ENCODE results near the gene LRG1. TPM values are rescaled to one million over a fixed set of nuclear protein-coding genes. Genes with fewer than 3 reads are reported as not detected.

The LRG1 gene
- total and polyA plus RNA-seq, 9 of the 15 experiments (the other 6 are each of a cell fraction or from before 2014, with no cell fraction given) = 1.5 to 11.9 (median 8.7) TPM

DNA sequence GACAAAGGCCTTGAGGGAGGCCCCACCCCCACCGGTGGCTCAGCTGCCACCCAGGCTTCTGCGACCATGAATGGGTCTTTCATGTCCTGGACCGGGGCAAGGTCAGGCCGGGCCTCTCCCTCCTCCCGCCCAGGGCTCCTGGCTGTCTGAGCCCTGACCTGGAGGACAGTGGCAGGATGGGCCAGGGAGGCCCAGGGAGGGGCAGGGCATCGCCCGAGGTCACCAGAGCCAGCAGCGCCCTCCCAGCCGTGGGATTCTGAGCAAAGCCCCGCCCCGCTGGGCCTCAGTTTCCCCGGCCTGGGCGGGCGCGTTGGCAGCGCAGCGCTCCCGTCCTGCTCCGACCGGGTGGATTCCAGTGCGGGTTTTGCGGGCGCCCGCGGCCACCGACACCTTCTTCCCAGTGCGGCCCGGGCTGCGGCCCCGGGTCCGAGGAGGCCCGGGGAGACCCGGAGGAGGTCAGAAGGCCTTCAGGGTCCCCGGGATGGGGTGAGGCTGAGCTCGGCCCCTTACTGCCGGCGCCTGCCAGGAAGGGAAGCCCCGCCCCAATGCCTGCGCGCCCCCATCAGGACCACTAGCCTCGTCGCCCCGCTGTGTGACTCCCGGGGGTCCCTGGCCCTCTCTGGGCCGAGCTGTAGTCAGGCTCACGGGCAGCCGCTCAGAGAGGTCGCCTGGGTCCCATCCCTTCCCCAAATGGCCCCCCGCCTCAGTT, 44.3 kb upstream of the LRG1 start (continued):
- TF ChIP-seq RAD51 (IDR thresholded peaks at IDR 0.05; ENCODE audit: borderline replicate concordance, low read depth) (no peak), ESRRB (CRISPR knock-in tag; IDR thresholded peaks at IDR 0.05; ENCODE audit: borderline replicate concordance) (no peak), NR1H2 (CRISPR knock-in tag; IDR thresholded peaks at IDR 0.05) (no peak), SP2 (IDR thresholded peaks at IDR 0.05; ENCODE audit: extremely low read depth, low read depth, low read length, poor library complexity, severe bottlenecking) (no peak), L3MBTL2 (IDR thresholded peaks at IDR 0.05) (no peak), MCM2 (IDR thresholded peaks at IDR 0.05; ENCODE audit: low read depth) (no peak), BDP1 (IDR thresholded peaks at IDR 0.05; ENCODE audit: insufficient read depth, insufficient read length) (no peak), RCOR1 (IDR thresholded peaks at IDR 0.05; ENCODE audit: borderline replicate concordance in 1 of 2, low read depth in 2 of 2, low read length in 2 of 2) (peak in 1 of 2 experiments; percentile 39; a peak in 2 of 4 replicates), CBX3 (IDR thresholded peaks at IDR 0.05; ENCODE audit: borderline replicate concordance in 1 of 2, low read length in 2 of 2) (no peak), JUND (IDR thresholded peaks at IDR 0.05; ENCODE audit: borderline replicate concordance, low read depth, low read length) (0 out of 2 replicates have a peak, but pooled peaks have one; percentile 12), JUND (tag; IDR thresholded peaks at IDR 0.05; ENCODE audit: borderline replicate concordance, low read depth, low read length) (no peak), PHTF2 (CRISPR knock-in tag; IDR thresholded peaks at IDR 0.05) (no peak)
- TF ChIP-seq, protein P1, sequence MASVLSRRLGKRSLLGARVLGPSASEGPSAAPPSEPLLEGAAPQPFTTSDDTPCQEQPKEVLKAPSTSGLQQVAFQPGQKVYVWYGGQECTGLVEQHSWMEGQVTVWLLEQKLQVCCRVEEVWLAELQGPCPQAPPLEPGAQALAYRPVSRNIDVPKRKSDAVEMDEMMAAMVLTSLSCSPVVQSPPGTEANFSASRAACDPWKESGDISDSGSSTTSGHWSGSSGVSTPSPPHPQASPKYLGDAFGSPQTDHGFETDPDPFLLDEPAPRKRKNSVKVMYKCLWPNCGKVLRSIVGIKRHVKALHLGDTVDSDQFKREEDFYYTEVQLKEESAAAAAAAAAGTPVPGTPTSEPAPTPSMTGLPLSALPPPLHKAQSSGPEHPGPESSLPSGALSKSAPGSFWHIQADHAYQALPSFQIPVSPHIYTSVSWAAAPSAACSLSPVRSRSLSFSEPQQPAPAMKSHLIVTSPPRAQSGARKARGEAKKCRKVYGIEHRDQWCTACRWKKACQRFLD (CRISPR knock-in tag; IDR thresholded peaks at IDR 0.05) = no peak
- TF ChIP-seq, protein P2, sequence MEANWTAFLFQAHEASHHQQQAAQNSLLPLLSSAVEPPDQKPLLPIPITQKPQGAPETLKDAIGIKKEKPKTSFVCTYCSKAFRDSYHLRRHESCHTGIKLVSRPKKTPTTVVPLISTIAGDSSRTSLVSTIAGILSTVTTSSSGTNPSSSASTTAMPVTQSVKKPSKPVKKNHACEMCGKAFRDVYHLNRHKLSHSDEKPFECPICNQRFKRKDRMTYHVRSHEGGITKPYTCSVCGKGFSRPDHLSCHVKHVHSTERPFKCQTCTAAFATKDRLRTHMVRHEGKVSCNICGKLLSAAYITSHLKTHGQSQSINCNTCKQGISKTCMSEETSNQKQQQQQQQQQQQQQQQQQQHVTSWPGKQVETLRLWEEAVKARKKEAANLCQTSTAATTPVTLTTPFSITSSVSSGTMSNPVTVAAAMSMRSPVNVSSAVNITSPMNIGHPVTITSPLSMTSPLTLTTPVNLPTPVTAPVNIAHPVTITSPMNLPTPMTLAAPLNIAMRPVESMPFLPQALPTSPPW (CRISPR knock-in tag; IDR thresholded peaks at IDR 0.05) = no peak
- TF ChIP-seq, protein P3, sequence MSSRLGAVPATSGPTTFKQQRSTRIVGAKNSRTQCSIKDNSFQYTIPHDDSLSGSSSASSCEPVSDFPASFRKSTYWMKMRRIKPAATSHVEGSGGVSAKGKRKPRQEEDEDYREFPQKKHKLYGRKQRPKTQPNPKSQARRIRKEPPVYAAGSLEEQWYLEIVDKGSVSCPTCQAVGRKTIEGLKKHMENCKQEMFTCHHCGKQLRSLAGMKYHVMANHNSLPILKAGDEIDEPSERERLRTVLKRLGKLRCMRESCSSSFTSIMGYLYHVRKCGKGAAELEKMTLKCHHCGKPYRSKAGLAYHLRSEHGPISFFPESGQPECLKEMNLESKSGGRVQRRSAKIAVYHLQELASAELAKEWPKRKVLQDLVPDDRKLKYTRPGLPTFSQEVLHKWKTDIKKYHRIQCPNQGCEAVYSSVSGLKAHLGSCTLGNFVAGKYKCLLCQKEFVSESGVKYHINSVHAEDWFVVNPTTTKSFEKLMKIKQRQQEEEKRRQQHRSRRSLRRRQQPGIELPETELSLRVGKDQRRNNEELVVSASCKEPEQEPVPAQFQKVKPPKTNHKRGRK (tag; IDR thresholded peaks at IDR 0.05) = no peak
- TF ChIP-seq, protein P4, sequence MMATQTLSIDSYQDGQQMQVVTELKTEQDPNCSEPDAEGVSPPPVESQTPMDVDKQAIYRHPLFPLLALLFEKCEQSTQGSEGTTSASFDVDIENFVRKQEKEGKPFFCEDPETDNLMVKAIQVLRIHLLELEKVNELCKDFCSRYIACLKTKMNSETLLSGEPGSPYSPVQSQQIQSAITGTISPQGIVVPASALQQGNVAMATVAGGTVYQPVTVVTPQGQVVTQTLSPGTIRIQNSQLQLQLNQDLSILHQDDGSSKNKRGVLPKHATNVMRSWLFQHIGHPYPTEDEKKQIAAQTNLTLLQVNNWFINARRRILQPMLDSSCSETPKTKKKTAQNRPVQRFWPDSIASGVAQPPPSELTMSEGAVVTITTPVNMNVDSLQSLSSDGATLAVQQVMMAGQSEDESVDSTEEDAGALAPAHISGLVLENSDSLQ (IDR thresholded peaks at IDR 0.05) = no peak
- TF ChIP-seq, protein P5, sequence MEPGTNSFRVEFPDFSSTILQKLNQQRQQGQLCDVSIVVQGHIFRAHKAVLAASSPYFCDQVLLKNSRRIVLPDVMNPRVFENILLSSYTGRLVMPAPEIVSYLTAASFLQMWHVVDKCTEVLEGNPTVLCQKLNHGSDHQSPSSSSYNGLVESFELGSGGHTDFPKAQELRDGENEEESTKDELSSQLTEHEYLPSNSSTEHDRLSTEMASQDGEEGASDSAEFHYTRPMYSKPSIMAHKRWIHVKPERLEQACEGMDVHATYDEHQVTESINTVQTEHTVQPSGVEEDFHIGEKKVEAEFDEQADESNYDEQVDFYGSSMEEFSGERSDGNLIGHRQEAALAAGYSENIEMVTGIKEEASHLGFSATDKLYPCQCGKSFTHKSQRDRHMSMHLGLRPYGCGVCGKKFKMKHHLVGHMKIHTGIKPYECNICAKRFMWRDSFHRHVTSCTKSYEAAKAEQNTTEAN (CRISPR knock-in tag; IDR thresholded peaks at IDR 0.05) = no peak
